Brain microvascular endothelial cell (primary cell): ENCODE results near the gene TLE2.

Experiments used
- DNase-seq: peaks from one replicate; pipeline ENCODE4 v3.0.0-alpha.2; 2020
- H3K27ac ChIP-seq: fragments of 250-450 bp; sonication (Bioruptor Pico); 2 replicates; pipeline ENCODE4 v1.5.1; 2020; ENCODE audit warnings: mild to moderate bottlenecking, moderate library complexity
- H3K27me3 ChIP-seq: fragments of 250-450 bp; sonication (Bioruptor Pico); replicated peaks from 2 replicates; pipeline ENCODE4 v1.5.1; 2020; ENCODE audit warnings: mild to moderate bottlenecking
- H3K36me3 ChIP-seq: fragments of 250-450 bp; sonication (Bioruptor Pico); replicated peaks from 2 replicates; pipeline ENCODE4 v1.5.1; 2020; ENCODE audit warnings: mild to moderate bottlenecking
- H3K4me3 ChIP-seq: 2 replicates; pipeline ENCODE4 v1.5.1; 2011; ENCODE audit warnings: low read depth, mild to moderate bottlenecking, control low read depth, low read length, moderate library complexity
- in situ Hi-C: cut with HindIII; loops from 2 replicates; pipeline ENCODE4 v1.10.0; 2017; ENCODE audit warnings: low sequenced_read_pairs, low pct_ligation_motif_present
- TF ChIP-seq, protein P1 (sequence below): IDR thresholded peaks from 2 replicates; pipeline ENCODE4 v1.5.1; 2011; ENCODE audit warnings: low read depth, mild to moderate bottlenecking, moderate library complexity, low read length, control low read depth, inconsistent platforms; ENCODE audit errors: missing control alignments

TLE2 gene

DNA sequence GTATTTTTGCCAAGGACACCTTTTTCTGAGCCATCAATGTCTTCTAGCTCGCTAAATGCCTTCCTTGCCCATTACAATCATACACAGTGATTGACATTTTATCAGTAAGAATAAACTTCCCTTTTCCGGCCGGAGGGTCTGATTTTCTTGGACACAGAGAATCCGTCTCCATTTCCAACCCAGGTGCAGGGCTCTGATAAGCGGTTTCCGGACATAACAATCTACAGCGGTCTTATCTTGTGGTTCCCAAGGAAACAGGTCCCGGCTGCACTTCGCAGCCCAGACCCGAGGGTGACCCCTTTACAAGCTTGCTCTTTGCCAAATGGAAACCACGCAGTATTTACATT is 79.2 kb downstream of the TLE2 start:
- Histone ChIP-seq H3K36me3 (no peaks in the 10 kb centered on the region), H3K27me3 (no peaks in the 10 kb centered on the region), H3K4me3 (peak overlapping the region; percentile 98), H3K27ac (peak overlapping the region; percentile 85)
- in situ Hi-C loops = no loop called here
- TF ChIP-seq, protein P1, sequence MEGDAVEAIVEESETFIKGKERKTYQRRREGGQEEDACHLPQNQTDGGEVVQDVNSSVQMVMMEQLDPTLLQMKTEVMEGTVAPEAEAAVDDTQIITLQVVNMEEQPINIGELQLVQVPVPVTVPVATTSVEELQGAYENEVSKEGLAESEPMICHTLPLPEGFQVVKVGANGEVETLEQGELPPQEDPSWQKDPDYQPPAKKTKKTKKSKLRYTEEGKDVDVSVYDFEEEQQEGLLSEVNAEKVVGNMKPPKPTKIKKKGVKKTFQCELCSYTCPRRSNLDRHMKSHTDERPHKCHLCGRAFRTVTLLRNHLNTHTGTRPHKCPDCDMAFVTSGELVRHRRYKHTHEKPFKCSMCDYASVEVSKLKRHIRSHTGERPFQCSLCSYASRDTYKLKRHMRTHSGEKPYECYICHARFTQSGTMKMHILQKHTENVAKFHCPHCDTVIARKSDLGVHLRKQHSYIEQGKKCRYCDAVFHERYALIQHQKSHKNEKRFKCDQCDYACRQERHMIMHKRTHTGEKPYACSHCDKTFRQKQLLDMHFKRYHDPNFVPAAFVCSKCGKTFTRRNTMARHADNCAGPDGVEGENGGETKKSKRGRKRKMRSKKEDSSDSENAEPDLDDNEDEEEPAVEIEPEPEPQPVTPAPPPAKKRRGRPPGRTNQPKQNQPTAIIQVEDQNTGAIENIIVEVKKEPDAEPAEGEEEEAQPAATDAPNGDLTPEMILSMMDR = no peak
- peak; percentile 54 for DNase-seq
